Small intestine (tissue), 7 donors: ENCODE measurements around the gene F12. TPM values are rescaled to one million over a fixed set of nuclear protein-coding genes. Genes with fewer than 3 reads are reported as not detected.
"Not testable (repeated sequence)": the region's sequence is repeated elsewhere in the genome, so short reads cannot be mapped to it uniquely, and the experiment has no call there.

ENCODE experiments used
- DNase-seq, 2 donors: peaks; one replicate each; pipeline versions ENCODE4 v3.0.0 to v3.0.0-alpha.2; 2013
- FAIRE-seq: peaks from 2 replicates; lab custom pipeline; 2012; peaks lifted over from hg19 to GRCh38; lab: Jason Lieb, UNC
- H3K27ac ChIP-seq, 3 donors: one replicate each; pipeline ENCODE4 v1.5.1; 2013; ENCODE audit warnings: low read length in 2 of 3, mild to moderate bottlenecking in 2 of 3, control low read depth in 1 of 3, inconsistent platforms in 1 of 3, low read depth in 1 of 3, moderate library complexity in 1 of 3
- H3K27me3 ChIP-seq, 3 donors: one replicate each; pipeline ENCODE4 v1.6.1; 2013; ENCODE audit warnings: low read length in 3 of 3, inconsistent platforms in 1 of 3; ENCODE audit not compliant: control insufficient read depth in 3 of 3, insufficient read depth in 3 of 3
- H3K36me3 ChIP-seq, 3 donors: one replicate each; pipeline ENCODE4 v1.6.1; 2013; ENCODE audit warnings: low read length in 3 of 3, inconsistent platforms in 1 of 3, low read depth in 1 of 3, mild to moderate bottlenecking in 1 of 3, moderate library complexity in 1 of 3; ENCODE audit not compliant: control insufficient read depth in 3 of 3, insufficient read depth in 2 of 3
- H3K4me1 ChIP-seq, 3 donors: one replicate each; pipeline ENCODE4 v1.6.1; 2013; ENCODE audit warnings: low read length in 2 of 3, inconsistent platforms in 1 of 3, low read depth in 1 of 3, mild to moderate bottlenecking in 1 of 3, moderate library complexity in 1 of 3; ENCODE audit not compliant: control insufficient read depth in 3 of 3, insufficient read depth in 2 of 3
- H3K4me3 ChIP-seq, 3 donors: one replicate each; pipeline ENCODE4 v1.5.1; 2013; ENCODE audit warnings: low read length in 3 of 3, control low read depth in 1 of 3, inconsistent platforms in 1 of 3, low read depth in 1 of 3, mild to moderate bottlenecking in 1 of 3, moderate library complexity in 1 of 3
- H3K9me3 ChIP-seq, 2 donors: one replicate each; pipeline ENCODE4 v1.6.1; 2013; ENCODE audit warnings: low read depth in 1 of 2, low read length in 1 of 2; ENCODE audit not compliant: control insufficient read depth in 2 of 2, insufficient read depth in 1 of 2
- WGBS, 3 donors: extraction: QIAGEN DNeasy Blood & Tissue Kit; methylation state at CpG; one replicate each; pipeline ENCODE4 v1.1.7; 2013; 5-methylcytosine and 5-hydroxymethylcytosine counted together
- polyA plus RNA-seq, 4 donors: library from polyadenylated mRNA; stranded (reverse) in 3 of 4; unstranded in 1 of 4; fragments of 200-250 nt in 3 of 4; fragments of 120-200 nt in 1 of 4; gene quantifications; one replicate each; pipeline versions ENCODE4 v1.2.1 to v1.2.3, GENCODE V29; 2013
- donor health status: healthy with polysubstance abuse.
- donor health status: control.
- donor health status: control.
- donor health status: Bipolar disorder and iron deficiency.
- donor health status: healthy.

Gene F12
- polyA plus RNA-seq, 4 donors = 0.28 to 22.4 (median 18.6) TPM

DNA sequence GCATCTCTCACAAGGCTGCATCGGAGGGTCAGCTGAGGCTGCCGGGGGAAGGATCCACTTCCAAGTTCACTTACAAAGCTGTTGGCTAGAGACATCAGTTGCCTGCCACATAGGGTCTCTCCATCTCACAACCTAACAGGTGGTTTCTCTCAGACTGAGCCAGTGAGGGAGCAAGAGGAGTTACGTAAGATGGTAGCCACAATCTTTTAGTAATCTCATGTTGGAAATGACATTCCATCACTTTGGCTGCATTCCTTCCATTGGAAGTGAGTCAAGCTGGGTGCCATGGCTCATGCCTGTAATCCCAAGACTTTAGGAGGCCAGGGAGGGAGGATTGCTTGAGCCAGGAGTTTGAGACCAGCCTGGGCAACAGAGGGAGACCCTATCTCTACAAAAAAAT, 9.7 kb upstream of the F12 start:
- Histone ChIP-seq H3K36me3 (no peaks in the 10 kb centered on the region), H3K4me1 (peaks cover 0 to 4% (median 0%) of the 10 kb centered on the region in 3 donors), H3K27ac (no peak overlapping the region), H3K27me3 (no peaks in the 10 kb centered on the region), H3K9me3 (no peaks in the 10 kb centered on the region), H3K4me3 (no peak overlapping the region)
- DNase-seq (no peak), FAIRE-seq (no peak)
- 77 to 92% (median 86%) methylated on average over 3 of the region's 3 CpGs for WGBS, 3 donors

DNA sequence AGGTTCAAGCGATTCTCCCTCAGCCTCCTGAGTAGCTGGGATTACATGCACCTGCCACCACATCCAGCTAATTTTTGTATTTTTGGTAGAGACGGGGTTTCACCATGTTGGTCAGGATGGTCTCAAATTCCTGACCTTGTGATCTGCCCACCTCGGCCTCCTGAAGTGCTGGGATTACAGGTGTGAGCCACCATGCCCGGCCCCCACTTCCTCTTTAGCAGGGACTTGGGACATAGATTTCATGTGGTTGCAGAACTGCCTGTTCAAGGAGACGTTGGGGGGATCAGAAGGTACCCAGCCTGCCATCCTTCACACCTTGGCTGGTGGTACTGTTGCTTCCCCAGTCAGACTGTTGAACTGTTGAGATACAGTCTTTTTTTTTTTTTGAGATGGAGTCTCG, 7.7 kb upstream of the F12 start:
- WGBS, 3 donors = 85 to 88% (median 86%) methylated on average over 6 of the region's 6 CpGs
- FAIRE-seq, H3K9me3 ChIP-seq, H3K27me3 ChIP-seq, H3K27ac ChIP-seq, H3K4me1 ChIP-seq, H3K4me3 ChIP-seq, H3K36me3 ChIP-seq, DNase-seq: not testable (repeated sequence)

DNA sequence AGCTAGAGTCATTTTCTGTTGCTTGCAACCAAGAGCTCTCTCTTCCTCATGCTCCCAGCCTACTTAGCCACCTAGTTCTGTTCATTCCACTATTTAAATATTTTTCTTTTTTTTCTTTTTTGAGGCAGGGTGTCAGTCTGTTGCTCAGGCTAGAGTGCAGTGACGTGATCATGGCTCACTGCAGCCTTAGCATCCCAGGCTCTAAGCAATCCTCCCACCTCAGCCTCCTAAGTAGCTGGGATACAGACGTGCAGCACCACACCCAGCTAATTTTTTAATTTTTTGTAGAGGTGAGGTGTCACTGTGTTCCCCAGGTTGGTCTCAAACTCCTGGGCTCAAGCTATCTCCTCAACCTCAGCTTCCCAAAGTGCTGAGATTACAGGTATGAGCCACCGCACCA, 5.1 kb upstream of the F12 start:
- no peaks in the 10 kb centered on the region for H3K9me3 ChIP-seq
- H3K27ac ChIP-seq = no peak overlapping the region
- no peaks in the 10 kb centered on the region for H3K36me3 ChIP-seq
- H3K4me1 ChIP-seq = peaks cover 0 to 9% (median 4%) of the 10 kb centered on the region in 3 donors
- H3K4me3 ChIP-seq = no peak overlapping the region
- no peaks in the 10 kb centered on the region for H3K27me3 ChIP-seq
- FAIRE-seq (no peak), DNase-seq (no peak)
- 77 to 90% (median 88%) methylated on average over 3 of the region's 3 CpGs for WGBS, 3 donors

DNA sequence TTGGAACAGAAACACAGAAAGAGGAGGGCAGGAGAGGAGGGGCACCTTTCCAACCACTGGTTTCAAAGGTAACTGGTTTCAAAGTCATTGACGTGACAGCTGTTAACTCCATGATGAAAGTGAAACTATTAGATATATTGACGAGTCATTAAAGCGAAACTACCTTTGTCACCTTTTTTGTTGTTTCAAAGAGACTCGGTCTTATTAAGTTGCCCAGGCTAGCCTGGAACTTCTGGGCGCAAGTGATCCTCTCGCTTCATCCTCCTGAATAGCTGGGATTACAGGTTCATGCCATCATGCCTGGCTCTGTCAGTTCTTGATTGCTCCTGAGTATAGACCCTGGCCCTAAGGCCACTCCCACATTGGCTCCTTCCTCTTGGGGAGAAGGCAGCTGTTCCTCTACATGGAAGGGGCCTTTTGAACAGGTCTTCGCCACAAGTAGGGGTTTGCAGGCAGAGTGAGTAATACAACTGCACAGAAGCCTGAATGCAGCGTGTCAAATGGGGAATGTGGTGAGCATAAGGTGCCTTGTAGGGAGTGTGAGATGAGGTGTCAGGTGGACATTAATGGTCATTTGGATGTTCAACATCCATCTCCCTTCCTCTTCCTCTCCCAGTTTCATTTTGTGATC, 3.4 kb upstream of the F12 start:
- FAIRE-seq = peak; percentile 41
- no peaks in the 10 kb centered on the region for H3K9me3 ChIP-seq
- H3K4me3 ChIP-seq = peak overlapping the region in 1 of 3 donors; percentile 50
- no peaks in the 10 kb centered on the region for H3K36me3 ChIP-seq
- peak; percentile 79 to 91 for DNase-seq
- 15 to 52% (median 30%) methylated on average over 8 of the region's 8 CpGs for WGBS, 3 donors
- H3K4me1 ChIP-seq = peaks cover 0 to 9% (median 4%) of the 10 kb centered on the region in 3 donors
- no peaks in the 10 kb centered on the region for H3K27me3 ChIP-seq
- H3K27ac ChIP-seq = peak overlapping the region; percentile 53 to 89 (median 79)

DNA sequence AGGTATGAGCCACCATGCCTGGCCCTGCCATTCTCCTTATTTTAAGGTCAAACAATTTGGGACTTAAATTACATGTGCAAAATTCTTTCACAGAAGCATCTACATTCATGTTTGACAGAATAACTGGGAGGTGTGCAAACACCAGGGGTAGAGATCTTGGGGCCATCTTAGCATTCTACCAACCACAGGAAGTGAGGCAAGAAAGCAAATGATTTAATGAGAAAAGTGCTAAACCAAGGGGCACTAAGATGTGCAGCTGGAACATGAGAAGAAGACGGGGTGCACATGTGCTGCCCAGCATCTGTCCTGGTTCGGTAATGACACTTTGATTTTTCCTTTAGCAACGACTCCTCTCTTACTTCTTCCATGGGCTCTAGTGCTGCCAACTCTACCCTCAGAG, 1.2 kb upstream of the F12 start:
- Histone ChIP-seq H3K4me1 (peaks cover 0 to 9% (median 0%) of the 10 kb centered on the region in 3 donors), H3K9me3 (no peaks in the 10 kb centered on the region), H3K36me3 (no peaks in the 10 kb centered on the region), H3K27me3 (peaks cover 0 to 6% (median 0%) of the 10 kb centered on the region in 3 donors), H3K27ac (no peak overlapping the region), H3K4me3 (no peak overlapping the region)
- no peak for DNase-seq
- WGBS, 3 donors = 77 to 98% (median 81%) methylated on average over 3 of the region's 3 CpGs
- no peak for FAIRE-seq

DNA sequence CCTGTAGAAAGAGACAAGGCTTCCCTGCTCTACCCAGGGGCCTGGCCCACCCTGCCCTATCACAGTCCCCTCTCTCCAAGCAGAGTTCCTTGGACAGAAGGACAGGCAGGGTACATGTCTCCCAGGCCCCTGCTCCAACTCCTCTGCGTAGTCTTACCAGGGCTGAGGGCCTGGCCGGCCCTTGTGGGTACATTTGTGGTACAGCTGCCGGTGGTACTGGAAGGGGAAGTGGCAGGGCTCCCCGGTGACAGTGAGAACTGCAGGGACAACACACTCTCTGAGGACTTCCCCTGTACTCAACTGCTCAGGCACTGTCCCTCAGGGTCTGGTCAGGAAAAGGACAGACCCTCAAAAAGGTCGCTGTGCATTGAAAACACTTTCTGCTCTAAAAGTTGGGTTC, 3.6 kb downstream of the F12 start:
- Histone ChIP-seq H3K9me3 (no peaks in the 10 kb centered on the region), H3K27me3 (peaks cover 0 to 53% (median 0%) of the 10 kb centered on the region in 3 donors), H3K4me1 (peaks cover 0 to 29% (median 2%) of the 10 kb centered on the region in 3 donors), H3K36me3 (no peaks in the 10 kb centered on the region), H3K4me3 (no peak overlapping the region), H3K27ac (no peak overlapping the region)
- FAIRE-seq (no peak), DNase-seq (no peak)
- WGBS, 3 donors = 72 to 87% (median 73%) methylated on average over 5 of the region's 5 CpGs

DNA sequence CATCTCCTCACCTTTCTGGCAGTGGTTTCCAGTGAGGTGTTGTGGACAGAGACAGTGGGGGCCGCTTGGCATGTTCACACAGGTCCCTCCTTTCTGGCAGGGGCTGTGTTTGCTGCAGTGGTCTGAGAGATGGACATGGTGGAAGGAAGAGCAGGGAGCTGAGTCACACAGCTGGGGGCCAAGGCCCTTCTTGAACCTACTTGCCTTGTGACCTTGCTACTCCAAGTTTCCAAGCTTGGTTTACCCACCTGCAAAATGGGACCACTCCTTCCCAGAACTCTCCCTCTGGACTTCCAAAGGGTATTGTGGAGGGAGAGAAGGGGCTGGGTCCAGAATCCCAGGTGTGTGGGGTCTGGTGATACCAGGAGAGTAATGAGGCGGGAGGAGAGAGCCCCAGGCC, 4.1 kb downstream of the F12 start:
- FAIRE-seq = no peak
- DNase-seq = no peak
- H3K9me3 ChIP-seq = no peaks in the 10 kb centered on the region
- H3K27me3 ChIP-seq = peaks cover 0 to 58% (median 0%) of the 10 kb centered on the region in 3 donors
- 86 to 94% (median 94%) methylated on average over 2 of the region's 2 CpGs for WGBS, 3 donors
- no peaks in the 10 kb centered on the region for H3K36me3 ChIP-seq
- no peak overlapping the region for H3K4me3 ChIP-seq
- peaks cover 0 to 32% (median 2%) of the 10 kb centered on the region in 3 donors for H3K4me1 ChIP-seq
- no peak overlapping the region for H3K27ac ChIP-seq

DNA sequence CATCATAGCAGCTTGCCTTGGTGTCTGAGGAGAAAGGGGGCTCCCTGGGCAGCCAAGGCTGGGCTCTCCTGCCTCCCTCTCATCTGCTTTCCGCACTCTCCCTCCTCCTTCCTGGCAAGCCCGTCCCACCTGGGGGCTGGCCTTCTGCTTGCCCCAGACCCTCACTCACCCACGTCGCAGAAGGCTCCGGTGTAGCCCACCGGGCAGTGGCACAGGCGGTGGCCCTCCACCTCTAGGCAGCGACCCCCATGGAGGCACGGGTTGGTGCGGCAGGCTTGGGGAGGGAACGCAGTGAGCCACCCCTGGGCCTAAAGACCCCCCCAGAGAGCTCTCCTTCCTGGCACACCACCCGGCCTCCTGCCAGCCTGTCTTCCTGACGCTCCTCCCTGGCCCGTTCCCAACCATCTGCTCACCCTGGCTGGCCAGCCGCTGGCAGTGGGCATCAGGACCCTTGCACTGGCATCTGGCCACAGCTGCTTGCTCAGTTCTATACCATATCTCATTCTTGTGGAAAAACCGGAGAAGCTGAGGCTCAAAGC, 4.7 kb downstream of the F12 start:
- DNase-seq = no peak
- peak overlapping the region in 2 of 3 donors; percentile 43 to 73 for H3K4me3 ChIP-seq
- 33 to 44% (median 42%) methylated on average over 14 to 16 of the region's 16 CpGs for WGBS, 3 donors
- H3K27me3 ChIP-seq = peaks cover 0 to 64% (median 0%) of the 10 kb centered on the region in 3 donors
- peak overlapping the region in 1 of 3 donors; percentile 15 for H3K27ac ChIP-seq
- FAIRE-seq = no peak
- peaks cover 0 to 36% (median 2%) of the 10 kb centered on the region in 3 donors for H3K4me1 ChIP-seq
- no peaks in the 10 kb centered on the region for H3K9me3 ChIP-seq
- H3K36me3 ChIP-seq = no peaks in the 10 kb centered on the region
